Measurements from ENCODE around the gene TMEM243. TPM values are rescaled to one million over a fixed set of nuclear protein-coding genes. Genes with fewer than 3 reads are reported as not detected.
A peak's percentile ranks its signal among the peaks of the same experiment; 100 is the strongest.

Gene TMEM243
- total and polyA plus RNA-seq, 2 donors (not counting 3 experiments of a cell fraction or from before 2014, with no cell fraction given) = 26.9 to 28.8 TPM

DNA sequence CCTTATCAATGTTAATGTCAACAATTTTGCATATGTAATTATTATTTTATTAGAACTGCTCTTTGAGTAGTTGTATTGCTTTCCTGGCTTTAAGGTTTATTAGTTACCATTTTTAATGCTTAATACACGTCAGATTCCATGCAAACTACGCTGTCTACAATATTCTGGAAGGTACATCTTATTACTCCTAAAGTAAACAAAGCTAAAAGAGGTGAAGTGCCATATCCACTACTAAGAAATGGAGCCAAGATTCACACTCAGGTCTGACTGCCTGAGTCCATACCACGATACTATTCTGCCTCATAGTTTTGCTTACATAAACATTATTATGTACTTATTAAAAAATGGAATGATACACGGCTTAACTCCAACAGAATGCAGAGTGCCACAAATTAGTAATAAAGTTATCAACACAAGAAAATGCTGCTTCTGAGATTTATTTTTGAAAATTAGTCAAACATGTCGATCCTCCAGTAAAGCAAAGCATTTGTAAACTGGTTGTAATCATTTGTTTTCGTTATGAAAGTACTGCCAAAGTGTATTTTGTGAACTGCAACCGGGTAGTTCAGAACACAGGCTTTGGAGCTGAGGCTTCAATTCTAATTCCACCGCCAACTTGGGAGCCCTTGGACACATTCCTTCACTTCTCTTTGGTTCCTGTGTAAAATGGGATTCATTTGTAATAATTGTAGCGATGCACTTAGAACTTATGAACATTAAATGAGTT is 68.4 kb downstream of the TMEM243 start:
- H3K4me3 ChIP-seq (replicated peaks in 1 of 3; ENCODE audit: insufficient read depth in 1 of 3, low read depth in 1 of 3, low read length in 3 of 3) = peak overlapping the region in 1 of 3 experiments; percentile 100
- peak overlapping the region; percentile 100 for H3K9ac ChIP-seq (replicated peaks; ENCODE audit: extremely low read depth, insufficient read depth, low read length)
- no TSS peak for BruUV-seq (replicated peaks)
- peak overlapping the region; percentile 89 for H3K4me2 ChIP-seq (ENCODE audit: insufficient read depth, low read length)
- H3K27ac ChIP-seq (ENCODE audit: insufficient read depth, low read depth, low read length) = peak overlapping the region; percentile 84
- ChIA-PET POLR2A (interaction anchor here (2.4 kb wide), 1 partner anchor 68 kb away, joined by 15 read pairs; the partner anchor contains the start of gene TMEM243), CTCF (interaction anchor here (1.8 to 12.0 kb wide), 4 partner anchors 11 to 235 kb away, joined by 5 to 343 read pairs (median 66); partner anchors contain the start of gene ELAPOR2)
- H3K36me3 ChIP-seq (ENCODE audit: control insufficient read depth in 2 of 2, extremely low read depth in 1 of 2, insufficient read depth in 2 of 2, low read length in 2 of 2) = peaks cover 0 to 2% of the 10 kb centered on the region in 2 experiments
- dilution Hi-C loops (cut with MboI; ENCODE audit: extremely low pct_ligation_motif_present, low sequenced_read_pairs) = no loop called here
- TF ChIP-seq POLR2AphosphoS5 (IDR thresholded peaks at IDR 0.05; ENCODE audit: insufficient read depth, low read depth, low read length) = no peak
- TF ChIP-seq, protein P1, sequence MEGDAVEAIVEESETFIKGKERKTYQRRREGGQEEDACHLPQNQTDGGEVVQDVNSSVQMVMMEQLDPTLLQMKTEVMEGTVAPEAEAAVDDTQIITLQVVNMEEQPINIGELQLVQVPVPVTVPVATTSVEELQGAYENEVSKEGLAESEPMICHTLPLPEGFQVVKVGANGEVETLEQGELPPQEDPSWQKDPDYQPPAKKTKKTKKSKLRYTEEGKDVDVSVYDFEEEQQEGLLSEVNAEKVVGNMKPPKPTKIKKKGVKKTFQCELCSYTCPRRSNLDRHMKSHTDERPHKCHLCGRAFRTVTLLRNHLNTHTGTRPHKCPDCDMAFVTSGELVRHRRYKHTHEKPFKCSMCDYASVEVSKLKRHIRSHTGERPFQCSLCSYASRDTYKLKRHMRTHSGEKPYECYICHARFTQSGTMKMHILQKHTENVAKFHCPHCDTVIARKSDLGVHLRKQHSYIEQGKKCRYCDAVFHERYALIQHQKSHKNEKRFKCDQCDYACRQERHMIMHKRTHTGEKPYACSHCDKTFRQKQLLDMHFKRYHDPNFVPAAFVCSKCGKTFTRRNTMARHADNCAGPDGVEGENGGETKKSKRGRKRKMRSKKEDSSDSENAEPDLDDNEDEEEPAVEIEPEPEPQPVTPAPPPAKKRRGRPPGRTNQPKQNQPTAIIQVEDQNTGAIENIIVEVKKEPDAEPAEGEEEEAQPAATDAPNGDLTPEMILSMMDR (IDR thresholded peaks at IDR 0.05; ENCODE audit: extremely low read depth in 1 of 2, insufficient read depth in 1 of 2, low read depth in 1 of 2, low read length in 2 of 2) = no peak
- no peak for TF ChIP-seq POLR2A (IDR thresholded peaks at IDR 0.05; ENCODE audit: low read depth, low read length)
- no peak for TF ChIP-seq FOS (IDR thresholded peaks at IDR 0.05; ENCODE audit: borderline replicate concordance, insufficient read depth, low read length)
- TF ChIP-seq GATA2 (IDR thresholded peaks at IDR 0.05; ENCODE audit: insufficient read depth, insufficient read length, low read depth, low read length) = no peak
- no peak for TF ChIP-seq MYC (IDR thresholded peaks at IDR 0.05; ENCODE audit: low read depth, low read length)
- TF ChIP-seq JUN (IDR thresholded peaks at IDR 0.05; ENCODE audit: borderline replicate concordance, insufficient read depth, insufficient read length, low read depth) = no peak
- TF ChIP-seq EZH2 (IDR thresholded peaks at IDR 0.05; ENCODE audit: borderline replicate concordance, low read depth, low read length, severe bottlenecking) = no peak
- TF ChIP-seq, protein P2, sequence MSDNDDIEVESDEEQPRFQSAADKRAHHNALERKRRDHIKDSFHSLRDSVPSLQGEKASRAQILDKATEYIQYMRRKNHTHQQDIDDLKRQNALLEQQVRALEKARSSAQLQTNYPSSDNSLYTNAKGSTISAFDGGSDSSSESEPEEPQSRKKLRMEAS (IDR thresholded peaks at IDR 0.05; ENCODE audit: insufficient read depth, insufficient read length) = no peak
- peaks cover 5% of the 10 kb centered on the region for H4K20me1 ChIP-seq (replicated peaks; ENCODE audit: control insufficient read depth, extremely low read depth, insufficient read depth, low read length)
- H3K4me1 ChIP-seq (ENCODE audit: control insufficient read depth, extremely low read depth, insufficient read depth, low read length) = peaks cover 31% of the 10 kb centered on the region
- intact Hi-C loops (cut with micrococcal nuclease) = loop anchor here (10.0 kb wide), 2 partner anchors 194 to 494 kb away; partner anchors contain the start of gene CROT
- H3K79me2 ChIP-seq (ENCODE audit: control insufficient read depth, insufficient read depth, low read length) = peaks cover 34% of the 10 kb centered on the region
- no peaks in the 10 kb centered on the region for H3K9me3 ChIP-seq (replicated peaks; ENCODE audit: control insufficient read depth, insufficient read depth, low read length)
- H2AFZ ChIP-seq (ENCODE audit: low read depth, low read length) = peak overlapping the region; percentile 91
- no peaks in the 10 kb centered on the region for H3K27me3 ChIP-seq (ENCODE audit: control insufficient read depth in 2 of 2, insufficient read depth in 2 of 2, low read length in 2 of 2)
- no peaks in the 10 kb centered on the region for H3K9me1 ChIP-seq (replicated peaks; ENCODE audit: control insufficient read depth, extremely low read depth, insufficient read depth, low read length)
- FAIRE-seq (no peak), DNase-seq (ENCODE audit: low read depth, low spot score) (no peak)

Measured in endothelial cell of umbilical vein (primary cell).